Keratinocyte (primary cell): ENCODE data around the gene ETV1.

ENCODE experiments used
- CTCF ChIP-seq, 3 experiments: IDR thresholded peaks in 1 of 3; conservative IDR thresholded peaks in 1 of 3; optimal IDR thresholded peaks in 1 of 3; 2 replicates in 2 of 3; 3 replicates in 1 of 3; pipeline versions ENCODE3 to v1.5.1; 2011; ENCODE audit warnings: low read length in 3 of 3, mild to moderate bottlenecking in 3 of 3, moderate library complexity in 2 of 3, control low read depth in 1 of 3, inconsistent platforms in 1 of 3; ENCODE audit not compliant: insufficient read depth in 2 of 3; ENCODE audit errors: extremely low read depth in 1 of 3
- EZH2 ChIP-seq: IDR thresholded peaks from one replicate; pipeline ENCODE4 v1.6.1; 2012; ENCODE audit warnings: inconsistent platforms, mild to moderate bottlenecking, low read length, moderate library complexity

- TF ChIP-seq CTCF (optimal IDR thresholded peaks at IDR 0.05 in 1 of 3, IDR thresholded peaks at IDR 0.05 in 1 of 3, conservative IDR thresholded peaks at IDR 0.05 in 1 of 3; ENCODE audit: extremely low read depth in 1 of 3, insufficient read depth in 2 of 3, low read length in 3 of 3) (no peak), EZH2 (no peak)
Measured at GRCh38 chr7:13947535-13947934, 41.9 kb downstream of the ETV1 start.
